Measurements from ENCODE around the gene SORCS2.

DNA sequence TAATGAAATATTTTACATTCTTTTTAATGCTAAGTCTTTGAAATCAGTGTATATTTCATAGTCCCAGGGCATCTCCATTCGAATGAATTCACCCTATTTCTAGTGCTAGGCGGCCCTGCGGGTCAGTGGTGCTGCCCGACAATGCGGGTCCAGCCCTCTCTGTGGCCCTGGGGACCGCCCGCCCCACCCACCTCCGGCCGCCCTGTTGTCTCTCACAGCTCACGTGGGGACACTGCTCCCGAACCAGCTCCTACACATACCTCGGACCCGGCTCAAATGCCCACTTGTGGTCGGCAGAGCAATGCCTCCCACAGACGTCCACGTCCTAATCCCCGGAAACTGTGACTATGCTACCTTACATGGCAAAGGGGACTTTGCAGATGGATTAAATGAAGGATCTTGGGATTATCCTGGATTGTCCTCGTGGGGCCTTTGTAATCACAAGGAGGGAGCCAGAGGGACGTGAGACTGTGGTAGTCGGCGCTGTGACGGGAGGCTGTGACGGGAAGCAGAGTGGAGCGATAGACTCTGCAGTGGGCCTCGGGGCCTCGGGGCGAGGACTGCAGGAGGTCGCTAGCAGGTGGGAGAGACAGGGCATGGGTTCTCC is 334.7 kb downstream of the SORCS2 start:
- TF ChIP-seq, protein P1, sequence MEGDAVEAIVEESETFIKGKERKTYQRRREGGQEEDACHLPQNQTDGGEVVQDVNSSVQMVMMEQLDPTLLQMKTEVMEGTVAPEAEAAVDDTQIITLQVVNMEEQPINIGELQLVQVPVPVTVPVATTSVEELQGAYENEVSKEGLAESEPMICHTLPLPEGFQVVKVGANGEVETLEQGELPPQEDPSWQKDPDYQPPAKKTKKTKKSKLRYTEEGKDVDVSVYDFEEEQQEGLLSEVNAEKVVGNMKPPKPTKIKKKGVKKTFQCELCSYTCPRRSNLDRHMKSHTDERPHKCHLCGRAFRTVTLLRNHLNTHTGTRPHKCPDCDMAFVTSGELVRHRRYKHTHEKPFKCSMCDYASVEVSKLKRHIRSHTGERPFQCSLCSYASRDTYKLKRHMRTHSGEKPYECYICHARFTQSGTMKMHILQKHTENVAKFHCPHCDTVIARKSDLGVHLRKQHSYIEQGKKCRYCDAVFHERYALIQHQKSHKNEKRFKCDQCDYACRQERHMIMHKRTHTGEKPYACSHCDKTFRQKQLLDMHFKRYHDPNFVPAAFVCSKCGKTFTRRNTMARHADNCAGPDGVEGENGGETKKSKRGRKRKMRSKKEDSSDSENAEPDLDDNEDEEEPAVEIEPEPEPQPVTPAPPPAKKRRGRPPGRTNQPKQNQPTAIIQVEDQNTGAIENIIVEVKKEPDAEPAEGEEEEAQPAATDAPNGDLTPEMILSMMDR (conservative IDR thresholded peaks at IDR 0.05; ENCODE audit: low read depth, low read length): no peak
- no peak for TF ChIP-seq EZH2 (IDR thresholded peaks at IDR 0.05; ENCODE audit: low read length, unreplicated experiment)

All from PC-3 (cell line).